ENCODE measurements around the gene ZSCAN20.

Gene ZSCAN20

DNA sequence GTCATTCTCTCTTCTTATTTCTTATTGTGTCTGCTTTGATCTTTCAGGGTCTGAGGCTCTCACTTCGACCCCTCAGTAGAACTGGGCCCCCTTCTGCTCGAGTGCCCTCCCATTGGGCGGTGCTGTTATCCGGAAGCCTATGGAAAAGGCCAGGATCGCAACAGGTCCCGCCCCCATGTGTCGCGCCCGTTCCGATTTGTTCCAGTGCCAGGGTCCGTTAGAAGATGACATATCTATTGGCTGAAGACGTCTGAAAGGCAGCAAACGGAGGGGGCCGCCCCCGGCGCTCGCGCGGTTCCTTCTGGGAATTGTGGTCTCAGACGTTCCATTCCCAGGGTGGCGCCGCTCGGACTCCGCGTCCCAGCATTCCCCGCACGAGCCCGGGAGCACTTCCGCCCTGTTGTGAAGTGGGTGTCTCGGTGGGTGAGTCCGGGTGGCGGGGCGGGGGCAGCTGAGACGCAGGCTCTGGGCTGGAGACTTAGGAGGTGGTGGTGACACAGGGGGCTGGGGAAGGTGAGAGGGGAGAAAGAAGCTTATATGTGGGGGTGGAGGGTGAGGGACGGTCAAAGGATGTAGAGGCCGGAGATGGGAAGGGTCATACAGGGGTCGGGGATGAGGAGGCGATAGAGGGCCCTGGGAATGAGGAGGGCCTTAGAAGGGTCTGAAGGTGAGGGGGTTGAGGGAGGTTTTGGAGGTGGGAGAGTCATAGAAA, at the start of gene ZSCAN20:
TSS of gene ZSCAN20 (plus strand) at position 377 of the 712 bp plus-strand sequence. CDS start 6,644 bp downstream, outside the sequence.
- peak; percentile 98 for DNase-seq (ENCODE audit: low read depth)

GRCh38 chr1:33424205-33424604, 48.2 kb upstream of the ZSCAN20 start:
- no peak for DNase-seq (ENCODE audit: low read depth)

GRCh38 chr1:33424610-33425009, 47.8 kb upstream of the ZSCAN20 start:
- DNase-seq (ENCODE audit: low read depth): no peak

DNA sequence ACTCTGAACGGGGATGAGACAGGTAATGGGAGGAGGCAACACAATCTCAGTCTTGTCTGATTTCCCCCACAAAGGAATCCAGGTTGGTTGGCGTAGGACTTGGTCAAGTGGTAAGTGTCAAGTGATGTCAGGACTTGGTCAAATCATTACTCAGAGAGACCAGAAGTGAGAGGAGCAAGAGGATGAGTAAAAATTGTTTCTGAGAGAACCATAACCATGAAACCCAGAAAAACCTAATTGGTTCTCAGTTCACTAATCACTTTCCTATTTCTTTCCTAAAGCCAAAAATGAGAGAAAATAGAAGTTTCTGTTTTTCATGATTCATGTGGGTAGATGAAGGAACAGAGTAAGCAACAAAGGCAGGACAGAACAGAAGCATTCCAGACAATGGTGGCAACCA, 46.5 kb upstream of the ZSCAN20 start:
- DNase-seq (ENCODE audit: low read depth): no peak

DNA sequence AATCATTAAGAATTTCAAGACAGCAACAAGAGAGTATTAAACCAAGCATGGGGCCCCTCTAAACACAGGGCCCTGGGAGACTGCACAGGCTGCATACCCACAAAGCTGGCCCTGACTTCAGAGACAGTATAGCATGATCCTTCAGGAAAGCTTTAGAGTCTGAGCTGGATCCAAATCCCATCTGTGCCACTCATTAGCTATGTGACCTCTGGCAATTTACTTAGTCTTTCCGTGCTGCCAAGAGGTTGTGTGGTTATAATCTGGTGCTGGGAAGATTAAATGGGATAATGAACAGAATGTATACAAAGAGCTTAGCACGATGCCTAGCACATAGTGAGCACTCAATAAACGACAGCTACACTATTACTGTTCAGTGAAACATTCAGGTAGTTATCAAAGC, 45.5 kb upstream of the ZSCAN20 start:
- DNase-seq (ENCODE audit: low read depth): no peak

GRCh38 chr1:33428661-33429060, 43.8 kb upstream of the ZSCAN20 start:
- DNase-seq (ENCODE audit: low read depth): no peak

DNA sequence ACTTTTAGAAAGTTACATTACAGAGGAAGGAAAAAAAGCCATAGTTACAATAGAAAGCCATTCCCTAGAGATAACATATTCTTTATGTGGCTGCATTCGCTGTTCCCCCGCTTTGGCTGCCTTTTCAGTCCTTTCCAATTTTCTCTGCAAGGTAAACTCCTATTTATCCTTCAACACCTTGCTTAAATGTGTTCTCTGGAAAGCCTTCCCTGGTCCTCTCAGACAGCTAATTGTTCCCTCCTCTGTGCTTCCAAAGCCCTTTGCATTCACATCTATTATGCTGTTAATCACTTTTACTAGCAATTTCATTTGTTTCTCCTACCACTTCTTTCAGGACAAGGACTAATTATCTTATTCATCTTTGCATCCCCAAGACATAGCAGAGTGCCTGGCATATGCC, 43.1 kb upstream of the ZSCAN20 start:
- DNase-seq (ENCODE audit: low read depth): no peak

DNA sequence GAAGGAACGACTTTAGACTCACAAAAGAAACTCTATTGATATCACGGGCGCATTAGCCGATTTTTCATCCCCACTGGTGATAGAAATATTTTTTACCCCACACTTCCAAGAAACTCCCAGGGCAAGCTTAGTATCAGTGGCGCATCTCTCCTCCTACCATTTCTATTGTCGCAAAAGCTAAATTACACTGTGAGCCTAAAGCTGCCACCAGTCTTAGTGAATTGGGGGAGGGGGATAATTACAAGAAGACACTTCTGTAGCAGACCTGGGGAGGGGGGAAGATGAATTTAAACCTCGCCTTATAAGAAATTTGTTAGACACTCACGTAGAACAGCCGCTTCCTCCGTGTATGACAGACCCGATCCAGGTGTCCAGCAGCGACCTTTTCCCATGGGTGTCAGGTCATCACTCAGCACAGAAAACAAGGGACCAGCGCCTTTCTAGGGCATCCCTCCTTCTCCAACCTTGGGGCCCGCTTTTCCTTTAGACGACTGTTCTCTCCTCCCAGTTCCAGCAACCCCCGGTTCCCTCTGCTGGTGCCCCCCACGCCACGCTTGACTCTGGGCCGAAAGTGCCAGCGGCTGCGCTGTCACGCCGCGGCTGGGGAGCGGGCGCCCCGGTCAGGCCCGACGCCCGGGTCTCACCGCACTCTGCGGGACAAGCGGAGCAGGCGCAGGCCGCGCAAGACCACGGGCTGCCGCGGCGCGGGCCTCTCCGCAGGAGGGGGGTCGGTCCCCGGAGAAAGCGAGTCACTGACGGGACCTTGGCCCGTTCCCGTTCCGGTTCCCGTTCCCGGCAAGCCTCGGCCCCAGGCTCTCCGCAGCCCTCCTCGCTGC, 42.4 kb upstream of the ZSCAN20 start:
- no peak for DNase-seq (ENCODE audit: low read depth)

- peak; percentile 94 for DNase-seq (ENCODE audit: low read depth)
Observed at GRCh38 chr1:33430692-33431593, 41.5 kb upstream of the ZSCAN20 start, which contains the start of gene PHC2. Gene PHC2 (minus strand): TSS chr1:33431095. CDS start chr1:33375539, 55,556 bp downstream.

DNA sequence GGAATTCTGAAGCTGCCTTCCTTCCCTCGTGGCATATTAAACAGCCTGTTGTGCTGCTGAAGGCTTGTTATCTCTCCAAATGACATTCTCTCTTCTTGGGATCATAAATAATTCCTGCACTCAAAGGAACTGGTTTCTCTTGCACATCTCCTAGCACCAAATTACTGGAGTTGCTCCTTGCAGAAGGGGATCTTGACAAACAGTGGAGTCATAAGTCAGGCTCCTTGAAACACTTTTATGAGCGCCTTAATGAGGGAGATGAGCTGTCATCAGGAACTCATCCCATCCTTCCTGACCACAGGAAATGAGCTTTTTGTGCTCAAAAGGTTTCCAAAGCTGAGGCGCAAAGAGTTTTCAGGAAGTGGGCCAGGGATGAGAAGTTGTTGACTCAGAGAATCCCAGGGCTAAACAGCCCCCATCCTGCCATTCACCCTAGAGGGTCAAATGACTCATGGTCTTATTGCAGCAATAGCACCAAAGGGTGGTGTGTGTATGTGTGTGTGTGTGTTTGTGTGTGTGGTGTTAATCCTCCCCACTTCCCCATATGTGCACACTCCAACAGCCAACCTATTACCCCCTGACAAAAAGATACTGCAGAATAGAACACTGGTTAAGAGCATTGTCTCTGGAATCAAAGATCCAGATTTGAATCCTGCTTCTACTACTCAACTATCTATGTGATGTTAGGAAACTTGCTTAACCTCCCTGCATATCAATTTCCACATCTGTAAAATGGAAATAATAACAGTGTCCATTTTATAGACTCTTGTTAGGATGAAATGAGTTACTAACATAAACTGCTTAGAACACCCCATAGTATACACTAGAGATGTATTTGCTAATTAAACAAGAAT, 38.7 kb upstream of the ZSCAN20 start:
- DNase-seq (ENCODE audit: low read depth): peak; percentile 99

DNA sequence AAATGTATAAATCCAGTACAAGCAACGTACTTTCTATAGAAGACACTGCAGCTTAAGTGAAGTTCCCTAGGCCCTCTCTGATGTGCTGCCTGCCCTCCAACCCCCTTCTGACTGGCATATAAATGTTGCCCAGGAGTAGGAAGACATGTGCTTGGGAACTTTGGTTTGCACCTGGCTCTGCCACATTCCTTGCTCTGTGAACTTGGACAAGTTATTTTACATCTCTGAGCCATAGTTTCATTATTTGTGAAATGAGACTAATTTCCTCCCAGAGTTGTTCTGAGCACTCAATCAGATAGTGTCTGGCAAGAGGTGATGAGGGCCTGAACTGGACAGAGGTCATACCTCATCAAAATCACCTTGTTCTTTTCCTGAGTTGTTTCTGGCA, 38.1 kb upstream of the ZSCAN20 start:
- DNase-seq (ENCODE audit: low read depth): no peak

DNA sequence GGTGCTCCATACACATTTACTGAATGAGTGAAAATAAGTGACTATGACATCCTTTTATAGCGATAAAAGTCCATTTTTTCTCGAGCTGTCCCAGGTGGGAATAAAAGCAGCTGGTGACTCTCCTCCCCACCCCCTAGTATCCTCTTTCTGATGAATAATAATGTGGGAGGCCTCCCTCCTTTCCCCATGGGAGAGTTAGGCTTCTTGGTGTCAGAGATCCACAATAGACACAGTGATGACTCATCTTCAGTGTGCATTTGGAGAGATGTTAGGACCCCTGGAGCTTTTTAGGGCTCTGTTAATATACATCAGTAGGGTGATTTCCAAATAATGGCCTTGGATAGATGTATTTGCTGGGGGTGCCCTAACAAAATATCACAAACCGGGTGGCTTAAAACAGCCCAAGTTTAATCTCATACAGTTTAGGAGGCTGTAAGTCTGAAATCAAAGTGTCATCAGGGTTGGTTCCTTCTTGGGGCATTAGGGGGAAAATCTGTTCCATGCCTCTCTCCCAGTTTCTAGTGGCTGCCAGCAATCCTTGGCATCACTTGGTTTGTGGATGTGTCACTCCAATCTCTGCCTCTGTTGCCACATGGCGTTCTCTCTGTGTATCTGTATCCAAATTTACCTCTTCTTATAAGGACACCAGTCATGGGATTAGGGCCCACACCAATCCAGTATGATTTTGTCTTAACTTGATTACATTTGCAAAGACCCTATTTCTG, 37.2 kb upstream of the ZSCAN20 start:
- DNase-seq (ENCODE audit: low read depth): peak; percentile 66

DNA sequence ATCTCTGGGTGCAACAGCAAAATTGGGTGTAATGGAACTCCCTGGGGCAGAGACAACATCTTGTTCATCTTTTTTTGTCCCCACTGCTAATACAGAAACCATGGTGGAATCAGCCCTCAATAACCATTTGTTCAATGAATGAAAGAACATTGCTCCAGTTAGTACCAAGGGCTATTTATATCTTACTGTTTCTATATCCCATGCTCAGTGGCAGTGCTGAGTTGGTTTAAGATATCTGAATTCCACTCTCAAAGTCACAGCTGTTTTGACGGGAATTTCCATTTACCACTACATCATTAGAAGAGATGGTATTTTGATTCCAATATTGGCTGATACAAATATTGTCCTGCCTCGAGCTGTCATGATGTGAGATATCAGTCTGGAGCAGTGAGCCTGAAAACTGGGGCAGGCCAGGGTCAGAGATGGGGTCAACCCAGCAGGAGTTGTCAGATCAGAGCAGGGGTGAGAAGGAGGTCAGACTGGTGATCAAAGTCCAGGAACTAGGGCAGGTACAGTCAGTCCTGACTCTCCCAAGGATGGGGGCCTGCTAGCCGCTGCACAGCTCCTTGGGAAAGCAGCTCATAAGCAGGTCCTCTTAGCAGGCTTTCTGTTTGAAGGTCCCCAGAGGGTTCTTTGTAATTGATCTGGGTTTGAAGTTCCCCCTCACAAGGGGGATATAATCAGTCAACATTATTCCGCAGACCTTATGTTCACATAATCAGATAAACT, 35.7 kb upstream of the ZSCAN20 start:
- no peak for DNase-seq (ENCODE audit: low read depth)

DNA sequence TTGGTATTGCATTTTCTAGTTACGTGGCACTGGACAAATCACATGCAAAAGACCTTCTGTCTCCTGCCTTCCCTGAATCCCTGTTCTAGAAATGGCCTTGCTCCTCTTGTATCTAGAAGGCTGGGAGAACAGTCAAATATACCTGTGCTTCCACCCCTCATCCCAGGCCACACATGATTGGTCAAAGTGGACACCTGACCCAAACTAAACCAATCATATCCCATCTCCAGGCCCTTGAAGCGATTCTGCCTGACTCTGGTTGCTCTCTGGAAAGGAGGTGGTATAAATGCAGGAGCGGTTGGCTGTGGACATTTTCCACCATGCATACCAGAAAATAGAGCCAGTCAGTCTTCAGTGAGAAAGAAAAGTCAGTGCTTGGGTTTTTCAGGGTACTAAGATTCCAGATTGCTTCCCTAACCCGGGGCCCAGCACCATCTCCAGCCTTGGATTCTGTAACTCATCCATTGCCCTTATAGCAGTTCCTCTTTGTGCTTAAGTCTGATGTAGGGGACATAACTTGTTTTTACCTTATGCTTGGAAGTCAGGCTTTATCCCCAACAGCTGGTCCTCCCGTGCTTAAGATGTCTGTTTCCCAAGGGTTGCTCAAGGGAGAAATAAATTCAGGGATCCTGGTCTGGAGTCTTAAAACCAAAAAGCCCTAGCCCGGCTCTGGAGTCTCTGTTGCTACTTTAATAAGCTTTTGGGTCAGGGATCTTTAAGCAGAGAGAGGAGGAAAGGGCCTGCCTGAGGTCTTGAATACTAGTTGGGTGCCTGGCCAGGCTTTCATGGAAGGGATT, 33.9 kb upstream of the ZSCAN20 start:
- DNase-seq (ENCODE audit: low read depth): no peak

DNA sequence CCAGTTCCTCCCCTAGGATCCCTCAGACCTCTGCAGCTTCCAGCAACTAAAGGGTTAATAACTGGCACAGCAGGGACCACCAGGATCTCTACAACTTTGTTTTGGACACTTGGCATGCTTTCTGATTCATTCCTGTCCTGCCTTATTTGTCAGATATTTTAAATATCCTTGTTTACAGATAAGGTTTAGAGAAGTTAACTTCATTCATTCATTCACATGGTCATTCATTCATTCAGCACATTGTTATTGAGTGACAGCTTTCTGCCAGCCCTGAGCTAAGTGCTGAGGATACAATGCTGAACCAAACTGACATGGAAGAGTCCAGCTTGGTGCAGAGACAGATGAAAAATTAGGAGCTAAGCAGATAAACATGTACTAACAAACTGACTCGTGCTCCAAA, 32.8 kb upstream of the ZSCAN20 start:
- DNase-seq (ENCODE audit: low read depth): no peak

DNA sequence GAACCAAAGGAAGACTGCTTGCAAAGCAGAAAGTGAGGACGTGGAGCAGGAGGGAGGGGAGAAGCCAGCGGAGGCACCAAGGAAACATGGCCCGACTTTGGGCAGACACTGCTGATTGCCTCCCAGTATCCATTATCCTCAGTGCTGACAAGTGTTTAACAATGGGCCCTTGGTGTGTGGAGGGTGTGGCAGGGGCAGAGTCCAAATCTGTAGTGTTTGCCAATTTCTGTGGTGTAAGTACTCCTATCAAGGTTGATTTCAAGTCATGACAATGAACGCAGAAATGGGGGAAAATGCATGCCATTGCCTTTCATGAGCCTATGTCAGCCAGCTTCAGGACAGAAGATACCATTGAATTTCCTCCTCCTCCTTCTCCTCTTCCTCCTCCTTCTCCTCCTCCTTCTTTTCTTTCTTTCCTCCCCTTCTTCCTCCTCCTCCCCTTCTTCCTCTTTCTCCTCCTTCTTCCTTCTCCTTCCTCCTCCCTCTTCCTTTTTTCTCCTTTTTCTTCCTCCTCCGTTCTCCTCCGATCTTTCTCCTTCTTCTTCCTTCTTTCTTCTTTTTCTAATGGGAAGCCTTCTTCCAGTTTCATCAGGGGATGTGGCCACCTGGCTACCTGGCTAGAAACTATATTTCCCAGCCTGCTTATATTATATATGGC, 31.2 kb upstream of the ZSCAN20 start:
- DNase-seq (ENCODE audit: low read depth): no peak

GRCh38 chr1:33442141-33442540, 30.3 kb upstream of the ZSCAN20 start:
- no peak for DNase-seq (ENCODE audit: low read depth)

GRCh38 chr1:33443080-33443704, 29.3 kb upstream of the ZSCAN20 start:
- DNase-seq (ENCODE audit: low read depth): no peak

Data from stromal cell of bone marrow (primary cell).